ENCODE measurements around the gene CPT1C. TPM values are rescaled to one million over a fixed set of nuclear protein-coding genes. Genes with fewer than 3 reads are reported as not detected.

The CPT1C gene
- total RNA-seq, 4 donors from 2014 or later: 0.44 to 4.1 (median 2.2) TPM

DNA sequence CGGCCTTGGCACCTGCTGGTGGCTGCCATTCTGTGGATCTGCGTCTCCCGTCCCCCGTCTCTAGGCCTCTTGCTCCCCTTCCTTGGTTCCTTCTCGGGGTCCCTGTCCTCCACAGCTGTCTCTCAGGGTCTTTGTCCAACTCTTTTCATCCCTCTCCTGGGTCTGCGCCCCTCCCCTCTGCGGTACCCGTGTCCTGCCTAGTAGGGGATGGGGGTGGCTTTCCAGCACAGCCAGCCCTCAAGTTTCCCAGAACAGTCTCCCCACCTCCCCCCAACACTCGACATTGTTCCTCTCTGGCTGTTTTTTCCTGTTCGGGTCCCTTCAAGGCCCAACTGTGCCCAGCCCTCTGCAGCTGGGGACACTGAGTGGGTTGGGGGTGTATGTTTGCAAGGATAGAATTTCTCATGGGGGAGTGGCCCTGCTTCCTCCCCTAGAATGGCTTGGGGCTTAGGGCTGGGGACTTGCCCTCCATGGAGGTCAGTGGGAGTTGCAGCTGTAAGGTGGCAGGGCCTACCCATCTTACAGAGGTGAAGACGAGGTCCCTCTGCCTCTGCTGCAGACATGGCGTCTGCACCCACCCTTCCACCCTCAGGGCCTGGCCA, 2.3 kb upstream of the CPT1C start:
- peaks cover 0 to 53% (median 19%) of the 10 kb centered on the region in 3 donors for H3K36me3 ChIP-seq
- H3K4me1 ChIP-seq: peaks cover 0 to 27% (median 10%) of the 10 kb centered on the region in 4 donors
- WGBS, 2 donors: 67 to 78% methylated on average over 10 to 12 of the region's 12 CpGs
- peak overlapping the region in 1 of 4 donors; percentile 60 for H3K27ac ChIP-seq
- H3K4me3 ChIP-seq: peak overlapping the region in 1 of 4 donors; percentile 49
- H3K27me3 ChIP-seq: peaks cover 0 to 39% of the 10 kb centered on the region in 2 donors
- DNase-seq (ENCODE audit: low spot score in 2 of 2): no peak
- TF ChIP-seq EP300 (IDR thresholded peaks at IDR 0.05): no peak
- TF ChIP-seq, protein P1, sequence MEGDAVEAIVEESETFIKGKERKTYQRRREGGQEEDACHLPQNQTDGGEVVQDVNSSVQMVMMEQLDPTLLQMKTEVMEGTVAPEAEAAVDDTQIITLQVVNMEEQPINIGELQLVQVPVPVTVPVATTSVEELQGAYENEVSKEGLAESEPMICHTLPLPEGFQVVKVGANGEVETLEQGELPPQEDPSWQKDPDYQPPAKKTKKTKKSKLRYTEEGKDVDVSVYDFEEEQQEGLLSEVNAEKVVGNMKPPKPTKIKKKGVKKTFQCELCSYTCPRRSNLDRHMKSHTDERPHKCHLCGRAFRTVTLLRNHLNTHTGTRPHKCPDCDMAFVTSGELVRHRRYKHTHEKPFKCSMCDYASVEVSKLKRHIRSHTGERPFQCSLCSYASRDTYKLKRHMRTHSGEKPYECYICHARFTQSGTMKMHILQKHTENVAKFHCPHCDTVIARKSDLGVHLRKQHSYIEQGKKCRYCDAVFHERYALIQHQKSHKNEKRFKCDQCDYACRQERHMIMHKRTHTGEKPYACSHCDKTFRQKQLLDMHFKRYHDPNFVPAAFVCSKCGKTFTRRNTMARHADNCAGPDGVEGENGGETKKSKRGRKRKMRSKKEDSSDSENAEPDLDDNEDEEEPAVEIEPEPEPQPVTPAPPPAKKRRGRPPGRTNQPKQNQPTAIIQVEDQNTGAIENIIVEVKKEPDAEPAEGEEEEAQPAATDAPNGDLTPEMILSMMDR (IDR thresholded peaks at IDR 0.05): no peak
- TF ChIP-seq POLR2A (IDR thresholded peaks at IDR 0.05): no peak
- H3K9me3 ChIP-seq: no peaks in the 10 kb centered on the region

DNA sequence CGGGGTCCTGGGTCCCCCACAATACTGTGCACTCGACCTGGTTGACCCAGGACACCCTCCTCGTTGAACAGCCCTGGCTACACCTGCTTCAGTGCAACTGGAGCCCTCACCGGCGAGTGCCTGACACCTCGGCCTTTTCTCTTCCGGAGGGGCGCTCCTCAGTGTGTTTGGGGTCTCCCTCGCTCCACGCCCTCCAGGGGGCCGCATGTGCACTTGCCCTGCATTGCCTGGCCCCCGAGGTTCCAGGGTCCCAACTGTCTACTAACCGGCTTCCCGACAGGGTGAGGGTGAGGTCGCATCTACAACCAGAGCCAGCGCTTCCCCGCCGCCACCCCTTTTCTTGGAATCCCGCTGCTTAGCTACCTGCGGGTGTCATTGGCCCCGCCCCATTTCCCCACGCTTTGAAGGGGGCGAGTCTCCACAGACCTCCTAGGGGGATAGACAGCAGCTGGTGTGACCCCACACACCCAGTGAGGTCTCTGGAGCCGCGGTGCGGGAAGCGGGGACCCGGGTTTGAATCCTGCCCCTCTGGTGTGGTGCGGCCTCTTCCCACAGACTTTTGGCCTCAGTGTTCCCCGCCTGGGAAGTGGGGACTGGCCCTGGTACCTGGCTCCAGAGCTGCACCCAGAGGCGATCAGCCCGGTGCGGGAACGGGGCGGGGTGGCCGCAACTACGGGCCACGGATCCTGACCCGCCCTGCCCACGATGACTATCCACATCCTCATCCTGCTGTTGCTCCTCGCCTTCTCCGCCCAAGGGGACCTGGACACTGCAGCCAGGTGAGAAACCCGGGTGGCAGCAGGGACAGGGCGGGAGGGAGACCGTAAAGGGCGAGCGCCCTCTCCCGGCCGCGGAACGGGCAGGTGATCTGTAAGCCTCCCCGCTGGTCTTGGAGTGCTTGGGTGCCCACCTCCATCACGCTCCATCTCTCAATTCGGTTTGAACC, 1.5 kb upstream of the CPT1C start, which contains the start of gene ADM5:
Gene ADM5, plus strand, starts transcription at position 462 of the 946 bp plus-strand sequence. Its CDS starts 244 bp downstream, at position 706.
- WGBS, 2 donors: 32 to 36% methylated on average over 45 to 52 of the region's 54 CpGs
- Histone ChIP-seq H3K4me1 (peaks cover 0 to 27% (median 10%) of the 10 kb centered on the region in 4 donors), H3K4me3 (peak within 1 kb of the TSS; percentile 24 to 49 (median 35)), H3K27ac (peak within 1 kb of the TSS in 3 of 4 donors; percentile 13 to 60 (median 15)), H3K9me3 (no peaks in the 10 kb centered on the region), H3K27me3 (peaks cover 0 to 39% of the 10 kb centered on the region in 2 donors), H3K36me3 (peaks cover 0 to 45% (median 16%) of the 10 kb centered on the region in 3 donors)
- no peak for TF ChIP-seq POLR2A (IDR thresholded peaks at IDR 0.05)
- TF ChIP-seq, protein P1 (IDR thresholded peaks at IDR 0.05): peak; percentile 25 to 42 (median 36)
- no peak for DNase-seq (ENCODE audit: low spot score in 2 of 2)

DNA sequence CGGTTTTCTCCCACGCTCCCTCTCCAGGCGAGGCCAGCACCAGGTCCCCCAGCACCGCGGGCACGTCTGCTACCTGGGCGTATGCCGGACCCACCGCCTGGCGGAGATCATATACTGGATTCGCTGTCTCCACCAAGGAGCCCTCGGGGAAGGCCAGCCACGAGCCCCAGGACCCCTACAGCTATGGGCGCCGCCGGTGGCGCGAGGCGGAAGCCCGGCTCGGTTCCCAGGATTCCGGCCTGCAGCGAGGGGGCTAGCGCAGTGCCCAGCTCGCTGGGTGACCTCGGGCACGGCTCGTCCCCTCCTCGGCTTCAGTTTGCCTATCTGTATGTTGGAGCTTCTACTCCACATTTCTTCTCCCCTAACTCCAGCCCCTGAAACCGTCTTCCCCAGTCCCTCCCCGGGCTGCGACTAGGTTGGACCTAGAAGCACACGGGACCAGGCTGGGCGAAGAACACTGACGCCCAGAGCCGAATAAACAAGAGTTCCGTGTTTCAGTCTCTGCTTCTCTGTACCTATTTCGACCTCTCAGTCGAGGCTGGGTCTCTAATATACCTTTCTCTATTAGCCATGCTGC, 749 bp upstream of the CPT1C start:
- H3K27ac ChIP-seq: peak overlapping the region; percentile 8 to 60 (median 14)
- H3K36me3 ChIP-seq: peaks cover 0 to 38% (median 9%) of the 10 kb centered on the region in 3 donors
- TF ChIP-seq, protein P1 (IDR thresholded peaks at IDR 0.05): peak in 1 of 5 experiments; percentile 3
- TF ChIP-seq POLR2A (IDR thresholded peaks at IDR 0.05): no peak
- no peak for TF ChIP-seq EP300 (IDR thresholded peaks at IDR 0.05)
- no peaks in the 10 kb centered on the region for H3K9me3 ChIP-seq
- peaks cover 0 to 39% of the 10 kb centered on the region in 2 donors for H3K27me3 ChIP-seq
- no peak for DNase-seq (ENCODE audit: low spot score in 2 of 2)
- 18% methylated on average over 22 to 27 of the region's 39 CpGs for WGBS, 2 donors
- peak overlapping the region; percentile 24 to 49 (median 35) for H3K4me3 ChIP-seq
- peaks cover 0 to 27% (median 10%) of the 10 kb centered on the region in 4 donors for H3K4me1 ChIP-seq

DNA sequence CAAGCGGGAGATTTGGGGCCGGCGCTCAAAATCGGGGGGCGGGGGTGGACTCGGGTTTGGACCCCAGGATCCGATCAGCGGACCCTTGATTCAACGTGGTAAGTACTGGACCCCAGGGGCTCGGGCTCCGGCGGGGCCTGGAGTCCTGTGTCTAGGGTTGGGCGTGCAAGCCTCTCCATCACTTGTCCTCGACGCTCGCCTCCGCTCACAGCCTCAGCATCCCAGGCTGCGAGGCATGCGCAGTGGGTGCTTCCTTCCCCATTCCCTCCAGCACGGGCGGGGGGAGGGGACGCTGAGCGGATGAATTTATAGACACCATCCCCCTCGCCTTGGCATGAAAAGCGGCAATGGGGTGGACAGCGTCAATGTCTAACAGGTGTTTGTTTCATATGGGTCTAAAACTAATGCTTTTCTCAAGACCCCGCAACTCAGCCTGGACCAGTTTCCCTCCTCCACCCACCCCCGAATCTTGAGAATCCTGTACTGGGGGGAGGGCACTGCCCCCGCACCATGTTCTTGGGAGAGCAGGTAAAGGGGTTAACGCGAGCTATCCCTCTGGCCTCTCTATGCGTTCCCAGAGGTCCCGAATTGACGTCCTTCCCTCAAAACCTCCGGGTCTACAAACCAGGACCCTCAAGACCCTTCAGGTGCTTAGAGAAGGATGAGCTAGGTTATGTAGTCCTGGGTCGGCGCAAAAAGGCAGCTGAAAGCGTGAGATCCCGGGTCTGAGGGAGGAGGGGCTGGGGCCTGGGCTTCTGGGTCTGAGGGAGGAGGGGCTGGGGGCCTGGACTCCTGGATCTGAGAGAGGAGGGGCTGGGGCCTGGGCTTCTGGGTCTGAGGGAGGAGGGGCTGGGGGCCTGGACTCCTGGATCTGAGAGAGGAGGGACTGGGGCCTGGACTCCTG, 579 bp downstream of the CPT1C start:
- no peak for TF ChIP-seq POLR2A (IDR thresholded peaks at IDR 0.05)
- no peak for TF ChIP-seq EP300 (IDR thresholded peaks at IDR 0.05)
- TF ChIP-seq, protein P1 (IDR thresholded peaks at IDR 0.05): no peak
- no peaks in the 10 kb centered on the region for H3K9me3 ChIP-seq
- peak overlapping the region; percentile 24 to 49 (median 35) for H3K4me3 ChIP-seq
- H3K36me3 ChIP-seq: peaks cover 0 to 24% (median 0%) of the 10 kb centered on the region in 3 donors
- H3K27me3 ChIP-seq: peaks cover 0 to 39% of the 10 kb centered on the region in 2 donors
- WGBS, 2 donors: 6 to 13% methylated on average over 23 to 28 of the region's 39 CpGs
- peaks cover 0 to 27% (median 10%) of the 10 kb centered on the region in 4 donors for H3K4me1 ChIP-seq
- no peak overlapping the region for H3K27ac ChIP-seq
- no peak for DNase-seq (ENCODE audit: low spot score in 2 of 2)

All from tibial nerve (tissue), 4 donors.